ENCODE data around the gene WWOX.

The WWOX gene

GRCh38 chr16:78862022-78862421 lies 762.6 kb downstream of the WWOX start:
- no peak for ATAC-seq
- TF ChIP-seq ZNF8 (CRISPR knock-in tag; IDR thresholded peaks at IDR 0.05) (no peak), TSHZ2 (CRISPR knock-in tag; IDR thresholded peaks at IDR 0.05) (no peak), CSRNP3 (CRISPR knock-in tag; IDR thresholded peaks at IDR 0.05) (no peak), ZNF565 (CRISPR knock-in tag; conservative IDR thresholded peaks at IDR 0.05; ENCODE audit: low read depth) (no peak), GLIS3 (CRISPR knock-in tag; IDR thresholded peaks at IDR 0.05) (no peak), CSDC2 (CRISPR knock-in tag; IDR thresholded peaks at IDR 0.05) (no peak), ZFP3 (CRISPR knock-in tag; IDR thresholded peaks at IDR 0.05) (no peak), SNAI2 (CRISPR knock-in tag; IDR thresholded peaks at IDR 0.05) (no peak), ZFP30 (CRISPR knock-in tag; IDR thresholded peaks at IDR 0.05) (no peak)

GRCh38 chr16:78866521-78866920 lies 767.1 kb downstream of the WWOX start:
- no peak for ATAC-seq
- no peak for TF ChIP-seq ESRRG (CRISPR knock-in tag; IDR thresholded peaks at IDR 0.05)
- TF ChIP-seq ARNTL (CRISPR knock-in tag; IDR thresholded peaks at IDR 0.05; ENCODE audit: borderline replicate concordance, low read depth), result no peak
- no peak for TF ChIP-seq ZFP30 (CRISPR knock-in tag; IDR thresholded peaks at IDR 0.05)
- no peak for TF ChIP-seq CSRNP3 (CRISPR knock-in tag; IDR thresholded peaks at IDR 0.05)
- no peak for TF ChIP-seq OSR1 (CRISPR knock-in tag; IDR thresholded peaks at IDR 0.05)
- no peak for TF ChIP-seq CREB5 (CRISPR knock-in tag; IDR thresholded peaks at IDR 0.05; ENCODE audit: low read depth)
- TF ChIP-seq GLIS3 (CRISPR knock-in tag; IDR thresholded peaks at IDR 0.05), result no peak
- TF ChIP-seq ZNF70 (CRISPR knock-in tag; IDR thresholded peaks at IDR 0.05), result no peak
- no peak for TF ChIP-seq CSDC2 (CRISPR knock-in tag; IDR thresholded peaks at IDR 0.05)
- TF ChIP-seq TSHZ2 (CRISPR knock-in tag; IDR thresholded peaks at IDR 0.05), result no peak
- no peak for TF ChIP-seq ZC3H10 (CRISPR knock-in tag; IDR thresholded peaks at IDR 0.05)
- no peak for TF ChIP-seq ZNF8 (CRISPR knock-in tag; IDR thresholded peaks at IDR 0.05)
- no peak for TF ChIP-seq ZFP3 (CRISPR knock-in tag; IDR thresholded peaks at IDR 0.05)
- TF ChIP-seq TOX (CRISPR knock-in tag; IDR thresholded peaks at IDR 0.05; ENCODE audit: borderline replicate concordance), result no peak
- TF ChIP-seq BACH2 (CRISPR knock-in tag; IDR thresholded peaks at IDR 0.05; ENCODE audit: borderline replicate concordance), result no peak
- no peak for TF ChIP-seq ISL1 (CRISPR knock-in tag; IDR thresholded peaks at IDR 0.05)
- no peak for TF ChIP-seq TCF4 (CRISPR knock-in tag; IDR thresholded peaks at IDR 0.05; ENCODE audit: borderline replicate concordance)
- no peak for TF ChIP-seq RARB (CRISPR knock-in tag; IDR thresholded peaks at IDR 0.05)
- TF ChIP-seq POU6F1 (CRISPR knock-in tag; IDR thresholded peaks at IDR 0.05; ENCODE audit: borderline replicate concordance, low read depth), result no peak
- no peak for TF ChIP-seq PPARA (CRISPR knock-in tag; IDR thresholded peaks at IDR 0.05; ENCODE audit: borderline replicate concordance)

Data from SK-N-SH treated with all-trans-retinoic acid at 6 μM for 48 hours (cell line).